ENCODE results near the gene COBL. TPM values are rescaled to one million over a fixed set of nuclear protein-coding genes. Genes with fewer than 3 reads are reported as not detected.

The COBL gene
- total and polyA plus RNA-seq, 2 experiments from 2014 or later = not detected

- in situ Hi-C loops (cut with MboI) = no loop called here
- TF ChIP-seq EZH2 (IDR thresholded peaks at IDR 0.05; ENCODE audit: insufficient read depth, poor library complexity, severe bottlenecking) (no peak), EZH2phosphoT487 (IDR thresholded peaks at IDR 0.05; ENCODE audit: insufficient read depth, low read depth) (no peak)
- H3K4me2 ChIP-seq (ENCODE audit: unreplicated experiment) = no peak overlapping the region
- no peaks in the 10 kb centered on the region for H3K79me2 ChIP-seq (ENCODE audit: insufficient read depth)
- no peaks in the 10 kb centered on the region; the same call in 1 of the 2 replicates for H3K9me2 ChIP-seq (ENCODE audit: insufficient read depth)
- H3K36me3 ChIP-seq (ENCODE audit: low read depth) = no peaks in the 10 kb centered on the region
- H3K27ac ChIP-seq = no peak overlapping the region
- no peaks in the 10 kb centered on the region for H3K9me3 ChIP-seq (ENCODE audit: low read depth)
- H3K4me3 ChIP-seq = no peak overlapping the region
- no peaks in the 10 kb centered on the region for H3F3A ChIP-seq (ENCODE audit: insufficient read depth)
- 51 to 62% methylated on average over 1 of the region's 1 CpG for WGBS, 2 experiments (ENCODE audit: low coverage in 1 of 2, low lambda C conversion rate in 2 of 2, missing lambda C conversion rate in 2 of 2)
- no peak for DNase-seq
- no peak overlapping the region for H2AFZ ChIP-seq
- H3K9ac ChIP-seq = no peak overlapping the region
- H4K20me1 ChIP-seq (ENCODE audit: insufficient read depth) = no peaks in the 10 kb centered on the region
- no peaks in the 10 kb centered on the region for H3K27me3 ChIP-seq (replicated peaks; ENCODE audit: insufficient read depth)
- no peaks in the 10 kb centered on the region for H3K4me1 ChIP-seq (ENCODE audit: insufficient read depth)
Measured at GRCh38 chr7:51114501-51114900, 202.1 kb downstream of the COBL start.

DNA sequence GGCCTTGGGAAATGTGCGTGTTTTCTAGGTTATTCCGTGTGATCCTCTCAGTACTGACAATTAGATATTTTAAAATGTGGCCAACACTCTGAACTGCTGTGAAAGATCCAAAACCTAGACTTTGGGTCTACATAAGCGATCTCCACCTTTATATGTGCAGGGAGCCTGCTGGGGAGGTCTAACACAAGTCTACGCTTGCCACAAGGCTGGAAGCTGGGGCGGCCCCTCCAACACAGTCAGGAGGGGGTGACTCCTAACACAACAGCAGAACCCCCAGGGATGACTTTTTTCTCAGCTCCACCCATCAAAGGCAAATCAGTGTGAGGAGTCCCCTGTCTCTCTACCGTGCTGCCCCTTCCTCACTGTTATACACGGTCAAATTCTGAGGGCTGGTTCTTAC, 202.6 kb downstream of the COBL start:
- in situ Hi-C loops (cut with MboI) = no loop called here
- 65 to 70% methylated on average over 7 of the region's 7 CpGs for WGBS, 2 experiments (ENCODE audit: low coverage in 1 of 2, low lambda C conversion rate in 2 of 2, missing lambda C conversion rate in 2 of 2)
- no peak for TF ChIP-seq EZH2 (IDR thresholded peaks at IDR 0.05; ENCODE audit: insufficient read depth, poor library complexity, severe bottlenecking)
- no peak for TF ChIP-seq EZH2phosphoT487 (IDR thresholded peaks at IDR 0.05; ENCODE audit: insufficient read depth, low read depth)

DNA sequence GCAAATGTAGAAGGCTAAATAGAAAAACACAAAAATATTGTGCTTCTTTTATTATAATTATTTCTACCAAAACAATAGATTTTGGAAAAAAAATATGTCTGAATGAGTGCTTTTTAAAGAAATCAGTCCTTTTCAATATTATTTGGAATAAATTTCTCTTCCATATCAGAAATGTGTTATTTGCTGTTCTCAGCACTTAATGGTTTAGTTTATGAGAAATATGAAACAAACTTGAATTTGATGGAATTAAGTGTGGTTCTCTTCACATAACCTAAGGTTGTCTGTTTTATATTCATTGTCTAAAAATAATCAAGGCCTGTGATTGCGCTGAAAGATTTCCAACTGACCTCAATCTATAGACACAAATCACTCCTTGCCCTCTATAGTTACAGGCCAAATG, 203.0 kb downstream of the COBL start:
- H4K20me1 ChIP-seq (ENCODE audit: insufficient read depth) = no peaks in the 10 kb centered on the region
- no peaks in the 10 kb centered on the region for H3K79me2 ChIP-seq (ENCODE audit: insufficient read depth)
- H3K9me2 ChIP-seq (ENCODE audit: insufficient read depth) = no peaks in the 10 kb centered on the region; the same call in 1 of the 2 replicates
- H3K4me3 ChIP-seq = no peak overlapping the region
- no peak for DNase-seq
- no peaks in the 10 kb centered on the region for H3K36me3 ChIP-seq (ENCODE audit: low read depth)
- H3K9ac ChIP-seq = no peak overlapping the region
- H3K9me3 ChIP-seq (ENCODE audit: low read depth) = no peaks in the 10 kb centered on the region
- 89% methylated on average over 1 of the region's 1 CpG for WGBS, 2 experiments (ENCODE audit: low coverage in 1 of 2, low lambda C conversion rate in 2 of 2, missing lambda C conversion rate in 2 of 2)
- H3F3A ChIP-seq (ENCODE audit: insufficient read depth) = no peaks in the 10 kb centered on the region
- no peak overlapping the region for H3K27ac ChIP-seq
- in situ Hi-C loops (cut with MboI) = no loop called here
- H3K4me2 ChIP-seq (ENCODE audit: unreplicated experiment) = no peak overlapping the region
- H3K4me1 ChIP-seq (ENCODE audit: insufficient read depth) = no peaks in the 10 kb centered on the region
- H2AFZ ChIP-seq = no peak overlapping the region
- H3K27me3 ChIP-seq (replicated peaks; ENCODE audit: insufficient read depth) = no peaks in the 10 kb centered on the region
- TF ChIP-seq EZH2phosphoT487 (IDR thresholded peaks at IDR 0.05; ENCODE audit: insufficient read depth, low read depth) (no peak), EZH2 (IDR thresholded peaks at IDR 0.05; ENCODE audit: insufficient read depth, poor library complexity, severe bottlenecking) (no peak)

More for the DNA sequence above, 202.6 kb downstream of the COBL start:
- H3K79me2 ChIP-seq (ENCODE audit: insufficient read depth) = no peaks in the 10 kb centered on the region
- no peak overlapping the region for H3K4me2 ChIP-seq (ENCODE audit: unreplicated experiment)
- H3K9me3 ChIP-seq (ENCODE audit: low read depth) = no peaks in the 10 kb centered on the region
- no peaks in the 10 kb centered on the region for H3F3A ChIP-seq (ENCODE audit: insufficient read depth)
- DNase-seq = no peak
- no peaks in the 10 kb centered on the region for H3K36me3 ChIP-seq (ENCODE audit: low read depth)
- H4K20me1 ChIP-seq (ENCODE audit: insufficient read depth) = no peaks in the 10 kb centered on the region
- no peak overlapping the region for H3K9ac ChIP-seq
- H3K27ac ChIP-seq = no peak overlapping the region
- no peak overlapping the region for H3K4me3 ChIP-seq
- H2AFZ ChIP-seq = no peak overlapping the region
- no peaks in the 10 kb centered on the region for H3K4me1 ChIP-seq (ENCODE audit: insufficient read depth)
- no peaks in the 10 kb centered on the region for H3K27me3 ChIP-seq (replicated peaks; ENCODE audit: insufficient read depth)
- no peaks in the 10 kb centered on the region; the same call in 1 of the 2 replicates for H3K9me2 ChIP-seq (ENCODE audit: insufficient read depth)

DNA sequence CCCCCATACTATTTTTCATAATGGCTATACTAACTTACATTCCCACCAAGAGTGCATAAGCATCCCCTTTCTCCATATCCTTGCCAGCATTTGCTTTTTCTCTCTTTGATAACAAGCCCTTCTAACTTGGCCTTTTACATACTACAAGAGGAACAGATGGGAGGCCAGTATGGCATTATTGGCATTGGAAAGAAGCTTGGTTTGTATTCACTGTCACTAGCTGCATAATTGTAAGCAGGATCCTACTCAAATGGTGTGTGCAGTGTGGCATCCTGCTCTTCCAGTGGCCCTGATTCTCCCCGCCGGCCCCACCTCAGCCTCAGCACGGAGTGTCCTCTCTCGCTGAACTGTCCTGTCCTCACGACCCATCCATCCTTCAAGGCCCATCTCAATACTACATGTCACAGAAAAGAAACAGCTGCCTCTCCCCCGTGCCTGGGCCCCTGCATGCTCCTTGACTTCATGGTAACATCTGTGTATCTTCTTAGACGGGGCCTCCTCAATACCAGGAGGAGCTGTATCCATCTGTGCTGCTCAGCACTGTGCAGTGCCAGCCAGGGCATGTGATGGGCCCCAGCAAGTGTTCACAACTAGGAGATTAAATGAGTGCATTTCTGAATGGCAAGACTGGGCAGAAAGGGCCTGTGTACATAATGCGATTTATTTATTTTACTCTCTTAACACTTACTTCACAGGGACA, 205.2 kb downstream of the COBL start:
- no peaks in the 10 kb centered on the region; the same call in 1 of the 2 replicates for H3K27me3 ChIP-seq (replicated peaks; ENCODE audit: insufficient read depth)
- 64 to 66% methylated on average over 8 of the region's 8 CpGs for WGBS, 2 experiments (ENCODE audit: low coverage in 1 of 2, low lambda C conversion rate in 2 of 2, missing lambda C conversion rate in 2 of 2)
- no peaks in the 10 kb centered on the region for H3K4me1 ChIP-seq (ENCODE audit: insufficient read depth)
- no peaks in the 10 kb centered on the region for H3K9me2 ChIP-seq (ENCODE audit: insufficient read depth)
- no peak overlapping the region for H3K4me3 ChIP-seq
- no peaks in the 10 kb centered on the region for H3K79me2 ChIP-seq (ENCODE audit: insufficient read depth)
- no peak overlapping the region for H3K27ac ChIP-seq
- TF ChIP-seq EZH2phosphoT487 (IDR thresholded peaks at IDR 0.05; ENCODE audit: insufficient read depth, low read depth) (no peak), EZH2 (IDR thresholded peaks at IDR 0.05; ENCODE audit: insufficient read depth, poor library complexity, severe bottlenecking) (no peak)
- no peak overlapping the region for H3K9ac ChIP-seq
- H3K4me2 ChIP-seq (ENCODE audit: unreplicated experiment) = no peak overlapping the region
- no peak overlapping the region for H2AFZ ChIP-seq
- no peaks in the 10 kb centered on the region for H4K20me1 ChIP-seq (ENCODE audit: insufficient read depth)
- H3F3A ChIP-seq (ENCODE audit: insufficient read depth) = no peaks in the 10 kb centered on the region
- H3K36me3 ChIP-seq (ENCODE audit: low read depth) = no peaks in the 10 kb centered on the region
- no peak for DNase-seq
- no peaks in the 10 kb centered on the region for H3K9me3 ChIP-seq (ENCODE audit: low read depth)
- in situ Hi-C loops (cut with MboI) = no loop called here

All from GM23248 (cell line).